Dendritic cell treated with granulocyte-macrophage colony-stimulating factor and Interleukin-4, amounts not matched to agents 40 ng/mL and 50 ng/mL, for 4 days (primary cell): ENCODE data around the gene KPNA1.

Experiments used
- H3K27ac Mint-ChIP-seq: one replicate; pipeline ENCODE4 v1.8.0; 2022; ENCODE audit warnings: mild to moderate bottlenecking, mixed read lengths
- H3K27me3 Mint-ChIP-seq: one replicate; pipeline ENCODE4 v1.8.0; 2022; ENCODE audit warnings: mild to moderate bottlenecking, mixed read lengths
- H3K36me3 Mint-ChIP-seq: one replicate; pipeline ENCODE4 v1.8.0; 2022; ENCODE audit warnings: low read depth, mixed read lengths
- H3K4me1 Mint-ChIP-seq: one replicate; pipeline ENCODE4 v1.8.0; 2022; ENCODE audit warnings: low read depth, mixed read lengths
- H3K4me3 Mint-ChIP-seq: one replicate; pipeline ENCODE4 v1.8.0; 2022; ENCODE audit warnings: mild to moderate bottlenecking, moderate library complexity, mixed read lengths
- H3K9me3 Mint-ChIP-seq: one replicate; pipeline ENCODE4 v1.8.0; 2022; ENCODE audit warnings: mixed read lengths
- intact Hi-C: fragments of 100-400 bp; cut with micrococcal nuclease; formaldehyde crosslinking; loops from one replicate; pipeline ENCODE4 v1.15.0; 2022

KPNA1 gene

DNA sequence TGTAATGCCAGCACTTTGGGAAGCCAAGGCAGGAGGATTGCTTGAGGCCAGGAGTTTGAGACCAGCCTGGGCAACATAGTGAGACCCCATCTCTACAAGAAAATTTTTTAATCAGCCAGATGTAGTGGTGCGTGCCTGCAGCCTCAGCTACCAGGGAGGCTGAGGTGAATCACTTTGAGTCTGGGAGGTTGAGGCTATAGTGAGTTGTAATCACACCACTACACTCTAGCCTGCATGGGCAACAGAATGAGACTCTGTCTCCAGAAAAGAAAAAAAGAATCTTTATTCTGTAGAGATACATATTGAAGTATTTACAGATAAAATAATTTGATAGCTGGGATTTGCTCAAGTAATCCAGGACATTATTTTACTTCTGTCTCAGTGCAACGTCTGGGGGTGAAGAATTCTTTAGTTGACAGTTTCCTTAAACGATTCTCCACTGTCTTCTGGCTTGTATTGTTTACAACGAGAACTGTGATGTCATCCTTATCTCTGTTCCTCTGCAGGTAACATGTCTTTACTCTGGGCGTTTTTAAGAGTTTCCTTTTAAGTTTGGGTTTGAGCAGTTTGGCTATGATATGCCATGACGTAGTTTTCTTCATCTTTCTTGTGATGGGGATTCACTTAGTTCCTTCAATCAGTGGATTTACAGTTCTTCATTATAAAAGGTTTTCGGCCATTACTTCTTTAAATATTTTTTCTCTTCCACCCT is 26.3 kb downstream of the KPNA1 start:
- H3K4me3 Mint-ChIP-seq, result no peak overlapping the region
- H3K27ac Mint-ChIP-seq, result no peak overlapping the region
- peaks cover 46% of the 10 kb centered on the region for H3K36me3 Mint-ChIP-seq
- no peaks in the 10 kb centered on the region for H3K27me3 Mint-ChIP-seq
- H3K4me1 Mint-ChIP-seq, result no peaks in the 10 kb centered on the region
- intact Hi-C loops, result no loop called here
- no peaks in the 10 kb centered on the region for H3K9me3 Mint-ChIP-seq

DNA sequence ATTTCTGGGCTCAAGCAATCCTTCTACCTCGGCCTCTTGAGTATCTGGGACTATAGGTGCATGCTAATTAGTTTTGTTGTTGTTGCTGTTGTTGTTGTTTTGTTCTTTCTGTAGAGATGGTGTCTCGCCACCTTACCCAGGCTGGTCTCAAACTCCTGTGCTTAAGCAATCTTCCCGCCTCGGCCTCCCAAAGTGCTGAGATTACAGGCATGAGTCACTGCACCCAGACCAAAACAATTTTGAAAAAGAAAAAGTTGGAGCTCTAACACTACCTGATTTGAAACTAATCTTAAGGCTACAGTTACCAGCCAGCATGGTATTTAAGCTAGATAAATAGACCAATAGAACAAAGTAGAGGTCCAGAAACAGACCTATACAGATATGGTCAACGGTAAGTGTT is 29.8 kb downstream of the KPNA1 start:
- H3K36me3 Mint-ChIP-seq, result peaks cover 32% of the 10 kb centered on the region
- H3K4me3 Mint-ChIP-seq, result no peak overlapping the region
- intact Hi-C loops, result no loop called here
- no peaks in the 10 kb centered on the region for H3K27me3 Mint-ChIP-seq
- no peak overlapping the region for H3K27ac Mint-ChIP-seq
- no peaks in the 10 kb centered on the region for H3K9me3 Mint-ChIP-seq
- H3K4me1 Mint-ChIP-seq, result peaks cover 8% of the 10 kb centered on the region

DNA sequence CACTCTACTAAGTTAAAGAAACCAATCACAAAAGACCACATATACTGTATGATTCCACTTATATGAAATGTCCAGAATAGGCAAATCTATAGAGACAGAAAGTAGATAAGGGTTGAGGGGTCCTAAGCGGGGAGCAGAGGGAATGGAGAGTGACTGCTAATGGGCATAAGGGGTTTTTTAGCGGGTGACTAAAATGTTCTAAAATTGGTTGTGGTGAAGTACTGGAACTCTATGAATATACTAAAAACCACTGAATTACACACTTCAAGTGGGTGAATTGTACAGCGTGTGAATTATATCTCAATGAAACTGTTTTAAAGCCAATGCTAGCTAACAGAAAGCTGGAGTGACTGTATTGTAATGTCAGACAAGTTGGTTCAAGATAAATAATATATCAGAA is 33.3 kb downstream of the KPNA1 start:
- intact Hi-C loops, result no loop called here
- H3K9me3 Mint-ChIP-seq, result no peaks in the 10 kb centered on the region
- H3K27ac Mint-ChIP-seq, result no peak overlapping the region
- H3K36me3 Mint-ChIP-seq, result peaks cover 22% of the 10 kb centered on the region
- H3K4me1 Mint-ChIP-seq, result peaks cover 15% of the 10 kb centered on the region
- H3K4me3 Mint-ChIP-seq, result no peak overlapping the region
- H3K27me3 Mint-ChIP-seq, result no peaks in the 10 kb centered on the region

DNA sequence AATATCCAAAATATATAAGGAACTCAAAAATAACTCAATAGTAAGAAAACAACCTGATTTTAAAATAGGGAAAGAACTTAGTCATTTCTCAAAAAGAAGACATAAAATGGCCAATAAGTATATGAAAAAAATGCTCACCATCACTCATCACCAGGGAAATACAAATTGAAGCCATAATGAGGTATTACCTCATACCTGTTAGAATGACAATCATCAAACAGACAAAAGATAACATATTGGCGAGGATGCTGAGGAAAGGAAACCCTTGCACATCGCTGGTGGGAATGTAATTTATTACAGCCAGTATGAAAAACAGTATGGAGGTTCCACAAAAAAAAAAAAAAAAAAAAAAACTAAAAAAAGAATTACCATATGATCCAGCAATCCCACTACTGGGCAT is 38.2 kb downstream of the KPNA1 start:
- Mint-ChIP-seq H3K27ac (no peak overlapping the region), H3K9me3 (no peaks in the 10 kb centered on the region), H3K36me3 (peaks cover 7% of the 10 kb centered on the region), H3K27me3 (no peaks in the 10 kb centered on the region), H3K4me3 (no peak overlapping the region), H3K4me1 (peaks cover 18% of the 10 kb centered on the region)
- intact Hi-C loops, result no loop called here

DNA sequence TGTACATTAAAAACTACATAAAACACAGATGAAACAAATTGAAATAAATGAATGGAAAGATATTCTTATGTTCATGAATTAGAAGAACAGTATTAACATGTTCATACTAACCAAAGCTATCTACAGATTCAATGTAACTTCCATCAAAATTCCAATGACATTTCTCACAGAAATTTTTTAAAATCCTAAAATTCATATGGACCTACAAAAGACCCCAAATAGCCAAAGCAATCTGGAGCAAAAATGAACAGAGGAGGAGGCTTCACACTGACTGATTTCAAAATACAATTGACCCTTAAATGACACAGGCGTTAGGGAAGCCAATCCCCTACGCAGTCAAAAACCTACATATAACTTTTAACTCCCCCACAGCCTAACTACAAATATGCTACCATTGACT is 39.4 kb downstream of the KPNA1 start:
- Mint-ChIP-seq H3K27me3 (no peaks in the 10 kb centered on the region), H3K9me3 (no peaks in the 10 kb centered on the region), H3K4me3 (no peak overlapping the region), H3K4me1 (peaks cover 28% of the 10 kb centered on the region), H3K36me3 (peaks cover 7% of the 10 kb centered on the region), H3K27ac (no peak overlapping the region)
- intact Hi-C loops, result no loop called here

DNA sequence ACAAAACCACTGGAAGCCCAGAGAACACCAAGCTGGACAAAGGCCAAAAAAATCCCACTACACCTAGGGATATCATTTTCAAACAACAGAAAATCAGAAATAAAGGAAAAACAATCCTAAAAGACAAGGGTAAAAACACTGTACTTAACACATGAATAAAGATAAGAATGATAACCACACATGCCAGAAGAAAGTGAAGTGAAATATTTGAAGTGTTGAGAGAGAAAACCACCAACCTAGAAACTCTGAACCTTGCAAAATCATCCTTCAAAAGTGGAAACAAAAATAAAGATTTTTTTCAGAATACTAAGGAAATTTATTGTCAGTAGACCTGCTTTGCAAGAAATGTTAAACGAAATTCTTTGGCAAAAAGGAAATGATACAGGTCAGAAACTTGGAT is 45.1 kb downstream of the KPNA1 start:
- H3K27me3 Mint-ChIP-seq, result no peaks in the 10 kb centered on the region
- intact Hi-C loops, result no loop called here
- no peak overlapping the region for H3K4me3 Mint-ChIP-seq
- H3K9me3 Mint-ChIP-seq, result no peaks in the 10 kb centered on the region
- H3K27ac Mint-ChIP-seq, result no peak overlapping the region
- peaks cover 16% of the 10 kb centered on the region for H3K4me1 Mint-ChIP-seq
- peaks cover 20% of the 10 kb centered on the region for H3K36me3 Mint-ChIP-seq

DNA sequence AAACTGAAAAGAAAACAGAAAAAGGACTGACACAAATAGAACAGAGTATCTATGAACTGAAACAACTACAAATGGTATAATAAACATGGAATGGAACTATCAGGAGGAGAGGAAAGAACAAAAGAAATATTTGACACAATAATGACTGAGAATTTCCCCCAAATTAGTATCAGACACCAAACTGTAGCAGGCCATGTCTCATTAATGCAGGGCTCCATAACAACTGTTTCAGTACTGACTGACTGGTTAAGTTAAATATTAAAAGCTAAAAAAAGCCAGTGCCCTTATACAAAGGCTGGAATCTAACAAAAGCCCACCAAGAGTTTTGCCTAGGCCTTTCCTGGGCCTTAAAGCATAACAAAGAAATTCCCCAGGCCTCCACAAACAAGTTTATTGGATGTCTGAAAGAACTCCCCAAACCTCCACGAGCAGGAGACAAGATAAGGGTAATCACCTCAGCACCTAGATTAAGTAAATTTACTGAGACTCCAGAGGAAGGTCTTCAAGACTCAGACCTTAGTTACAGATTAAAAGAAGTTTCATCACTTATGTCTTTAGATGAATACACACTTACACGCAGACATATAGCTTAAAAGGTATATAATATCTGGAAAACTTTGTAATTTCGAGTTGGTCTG is 45.7 kb downstream of the KPNA1 start:
- peaks cover 16% of the 10 kb centered on the region for H3K4me1 Mint-ChIP-seq
- intact Hi-C loops, result no loop called here
- H3K36me3 Mint-ChIP-seq, result peaks cover 26% of the 10 kb centered on the region
- no peaks in the 10 kb centered on the region for H3K27me3 Mint-ChIP-seq
- no peak overlapping the region for H3K4me3 Mint-ChIP-seq
- no peak overlapping the region for H3K27ac Mint-ChIP-seq
- no peaks in the 10 kb centered on the region for H3K9me3 Mint-ChIP-seq

DNA sequence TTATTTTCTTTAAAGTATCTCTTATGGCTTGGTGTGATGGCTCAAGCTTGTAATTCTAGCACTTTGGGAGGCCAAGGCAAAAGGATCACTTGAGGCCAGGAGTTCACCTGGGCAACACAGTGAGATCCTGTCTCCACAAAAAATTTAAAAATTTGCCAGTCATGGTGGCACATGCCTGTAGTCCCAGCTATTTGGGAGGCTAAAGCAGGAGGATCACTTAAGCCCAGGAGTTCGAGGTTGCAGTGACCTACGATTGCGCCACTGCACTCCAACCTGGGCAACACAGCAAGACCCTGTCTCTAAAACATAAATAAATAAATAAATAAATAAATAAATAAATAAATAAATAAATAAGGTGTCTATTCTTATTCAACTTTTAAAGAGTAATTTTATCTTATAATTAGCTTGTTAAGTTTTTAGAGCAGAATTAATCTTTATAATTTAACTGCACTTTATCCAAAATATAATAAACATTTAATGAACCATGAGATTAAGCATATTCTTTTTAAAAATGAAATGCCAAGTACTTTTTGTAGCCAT is 48.0 kb downstream of the KPNA1 start:
- H3K27ac Mint-ChIP-seq, result no peak overlapping the region
- no peak overlapping the region for H3K4me3 Mint-ChIP-seq
- H3K9me3 Mint-ChIP-seq, result no peaks in the 10 kb centered on the region
- H3K27me3 Mint-ChIP-seq, result no peaks in the 10 kb centered on the region
- peaks cover 49% of the 10 kb centered on the region for H3K36me3 Mint-ChIP-seq
- intact Hi-C loops, result no loop called here
- H3K4me1 Mint-ChIP-seq, result peaks cover 16% of the 10 kb centered on the region

DNA sequence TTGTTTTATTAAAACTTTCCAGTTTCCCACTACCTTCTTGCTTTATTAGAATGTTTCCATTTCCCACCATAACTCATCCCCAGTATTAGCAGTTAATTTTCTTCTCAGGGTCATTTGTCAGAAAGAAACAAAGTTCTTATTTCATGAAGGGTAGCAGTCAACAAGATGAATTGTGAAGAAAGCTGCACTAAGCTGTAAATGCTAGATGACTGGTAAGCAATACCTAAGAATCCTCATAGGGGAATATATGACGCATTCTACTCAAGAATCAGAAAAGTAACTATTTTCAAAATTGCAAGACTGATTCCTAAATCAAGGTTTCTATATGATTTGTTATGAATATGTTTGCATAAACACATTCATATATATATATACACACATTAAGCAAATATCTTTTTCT is 50.1 kb downstream of the KPNA1 start:
- no peaks in the 10 kb centered on the region for H3K27me3 Mint-ChIP-seq

DNA sequence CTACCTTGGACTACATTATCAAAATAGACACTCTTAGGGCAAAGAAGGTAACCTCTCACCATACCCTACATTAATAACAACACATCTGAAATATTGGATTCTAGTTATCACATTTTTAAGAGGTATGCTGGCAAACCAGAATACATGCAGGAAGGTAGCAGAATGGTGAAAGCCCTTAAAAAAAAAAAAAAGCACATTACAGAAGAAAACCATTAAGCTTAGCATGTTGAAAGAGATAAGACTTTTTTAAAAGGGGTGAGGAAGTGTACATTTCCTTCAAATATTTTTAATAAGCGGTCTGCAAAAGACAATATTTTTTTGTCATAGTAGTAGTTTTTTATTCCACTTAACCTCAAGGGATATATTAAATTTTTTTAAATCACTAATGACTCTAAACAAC is 52.3 kb downstream of the KPNA1 start:
- peaks cover 82% of the 10 kb centered on the region for H3K36me3 Mint-ChIP-seq
- intact Hi-C loops, result no loop called here
- H3K27me3 Mint-ChIP-seq, result no peaks in the 10 kb centered on the region
- H3K4me3 Mint-ChIP-seq, result no peak overlapping the region
- no peak overlapping the region for H3K27ac Mint-ChIP-seq
- no peaks in the 10 kb centered on the region for H3K9me3 Mint-ChIP-seq
- H3K4me1 Mint-ChIP-seq, result no peaks in the 10 kb centered on the region

More for the DNA sequence above, 50.1 kb downstream of the KPNA1 start:
- Mint-ChIP-seq H3K4me3 (no peak overlapping the region), H3K36me3 (peaks cover 62% of the 10 kb centered on the region), H3K4me1 (peaks cover 4% of the 10 kb centered on the region), H3K27ac (no peak overlapping the region), H3K9me3 (no peaks in the 10 kb centered on the region)
- intact Hi-C loops, result no loop called here

DNA sequence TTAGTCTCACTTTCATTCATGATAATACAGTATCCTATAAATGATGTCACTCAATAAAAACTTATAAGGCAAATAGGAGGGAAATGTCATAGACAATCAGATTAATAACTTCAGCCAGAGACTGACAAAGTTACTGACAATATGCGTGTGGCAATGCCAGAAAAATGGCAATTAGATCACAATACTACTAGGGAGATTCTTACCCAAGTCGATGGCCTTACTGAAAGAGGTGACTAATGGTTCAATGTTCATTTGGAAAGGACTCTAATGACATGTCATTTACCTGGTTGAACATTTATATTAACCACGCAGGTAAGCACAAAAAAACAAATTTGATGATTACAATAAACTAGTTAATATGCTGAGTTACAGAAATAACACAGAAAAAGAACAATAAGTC is 52.9 kb downstream of the KPNA1 start:
- Mint-ChIP-seq H3K36me3 (peaks cover 79% of the 10 kb centered on the region), H3K4me1 (no peaks in the 10 kb centered on the region), H3K27me3 (no peaks in the 10 kb centered on the region), H3K27ac (no peak overlapping the region), H3K9me3 (no peaks in the 10 kb centered on the region), H3K4me3 (no peak overlapping the region)
- intact Hi-C loops, result no loop called here

DNA sequence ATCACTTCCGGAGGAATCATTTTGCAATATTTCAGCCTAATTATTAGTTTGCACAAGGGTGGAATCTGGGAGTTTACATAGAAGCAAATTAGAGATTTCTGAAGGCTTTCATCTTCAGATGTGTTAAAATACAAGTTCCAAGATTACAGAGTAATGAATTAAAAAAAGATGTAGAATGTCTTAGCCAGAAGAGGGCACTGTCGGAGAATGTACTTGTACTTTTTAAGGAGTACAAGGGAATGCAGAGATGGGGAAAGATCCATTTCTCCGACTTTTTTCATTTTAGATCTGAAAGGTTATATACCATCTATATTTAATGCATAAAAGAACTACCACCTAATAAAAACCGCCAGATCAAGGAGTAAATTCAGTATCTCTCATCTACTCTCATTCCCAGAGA is 55.7 kb downstream of the KPNA1 start:
- Mint-ChIP-seq H3K9me3 (no peaks in the 10 kb centered on the region), H3K4me3 (no peak overlapping the region), H3K36me3 (peaks cover 87% of the 10 kb centered on the region), H3K27me3 (no peaks in the 10 kb centered on the region), H3K4me1 (no peaks in the 10 kb centered on the region), H3K27ac (no peak overlapping the region)
- intact Hi-C loops, result loop anchor here (5.0 to 10.0 kb wide), 3 partner anchors 67 to 243 kb away; no protein-coding TSS in a partner anchor

DNA sequence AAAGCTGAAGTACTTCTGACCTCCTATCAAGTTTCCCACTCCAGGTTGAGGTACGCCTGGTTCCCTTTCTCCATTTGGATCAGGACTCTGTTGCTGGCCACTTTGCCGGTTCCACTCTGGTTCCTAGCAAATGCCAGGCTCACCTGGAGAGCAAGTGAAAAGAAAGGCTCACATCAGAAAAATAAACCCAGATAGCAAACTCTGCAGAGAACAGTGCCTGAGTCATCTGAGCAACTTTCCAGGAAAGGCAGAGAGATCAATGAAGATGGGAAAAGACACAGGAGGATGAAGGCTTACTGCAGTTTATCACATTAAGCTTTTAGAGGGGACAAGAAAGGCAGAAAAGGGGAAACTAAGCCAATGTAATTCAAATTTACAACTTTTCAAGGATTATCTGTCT is 57.0 kb downstream of the KPNA1 start:
- Mint-ChIP-seq H3K27ac (no peak overlapping the region), H3K27me3 (no peaks in the 10 kb centered on the region), H3K4me1 (no peaks in the 10 kb centered on the region), H3K36me3 (peaks cover 87% of the 10 kb centered on the region), H3K4me3 (no peak overlapping the region), H3K9me3 (no peaks in the 10 kb centered on the region)
- intact Hi-C loops, result loop anchor here (5.0 to 10.0 kb wide), 3 partner anchors 65 to 245 kb away; no protein-coding TSS in a partner anchor

DNA sequence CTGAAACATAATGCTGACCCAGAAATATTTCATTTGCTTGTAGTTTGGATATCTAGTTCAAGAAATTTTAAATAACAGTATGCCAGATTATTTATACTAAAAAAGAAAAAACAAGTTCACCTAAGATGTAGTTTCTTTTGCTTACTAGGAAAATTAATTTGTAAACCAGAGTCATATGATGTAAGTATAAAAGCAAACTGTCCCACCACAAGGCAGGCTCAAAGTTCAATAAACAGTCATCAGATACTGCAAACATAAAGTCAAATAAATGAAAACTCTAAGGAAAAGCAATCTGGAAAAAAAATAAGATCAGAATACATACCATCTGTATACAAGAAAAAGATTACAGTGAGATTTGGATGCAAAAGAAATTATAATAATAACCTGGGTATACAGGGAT is 58.7 kb downstream of the KPNA1 start:
- H3K36me3 Mint-ChIP-seq, result peaks cover 90% of the 10 kb centered on the region
- no peaks in the 10 kb centered on the region for H3K9me3 Mint-ChIP-seq
- no peaks in the 10 kb centered on the region for H3K27me3 Mint-ChIP-seq
- intact Hi-C loops, result loop anchor here (5.0 to 10.0 kb wide), 3 partner anchors 64 to 246 kb away; no protein-coding TSS in a partner anchor
- no peaks in the 10 kb centered on the region for H3K4me1 Mint-ChIP-seq
- H3K27ac Mint-ChIP-seq, result no peak overlapping the region
- no peak overlapping the region for H3K4me3 Mint-ChIP-seq
